NCI-H187 (cell line): Measurements from ENCODE around the gene CXCL16.

Experiments
- DNase-seq, 2 experiments: peaks; one replicate each; lab custom pipeline; 2025; lab: John Stamatoyannopoulos, UW

Gene CXCL16, protein sequence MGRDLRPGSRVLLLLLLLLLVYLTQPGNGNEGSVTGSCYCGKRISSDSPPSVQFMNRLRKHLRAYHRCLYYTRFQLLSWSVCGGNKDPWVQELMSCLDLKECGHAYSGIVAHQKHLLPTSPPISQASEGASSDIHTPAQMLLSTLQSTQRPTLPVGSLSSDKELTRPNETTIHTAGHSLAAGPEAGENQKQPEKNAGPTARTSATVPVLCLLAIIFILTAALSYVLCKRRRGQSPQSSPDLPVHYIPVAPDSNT

DNA sequence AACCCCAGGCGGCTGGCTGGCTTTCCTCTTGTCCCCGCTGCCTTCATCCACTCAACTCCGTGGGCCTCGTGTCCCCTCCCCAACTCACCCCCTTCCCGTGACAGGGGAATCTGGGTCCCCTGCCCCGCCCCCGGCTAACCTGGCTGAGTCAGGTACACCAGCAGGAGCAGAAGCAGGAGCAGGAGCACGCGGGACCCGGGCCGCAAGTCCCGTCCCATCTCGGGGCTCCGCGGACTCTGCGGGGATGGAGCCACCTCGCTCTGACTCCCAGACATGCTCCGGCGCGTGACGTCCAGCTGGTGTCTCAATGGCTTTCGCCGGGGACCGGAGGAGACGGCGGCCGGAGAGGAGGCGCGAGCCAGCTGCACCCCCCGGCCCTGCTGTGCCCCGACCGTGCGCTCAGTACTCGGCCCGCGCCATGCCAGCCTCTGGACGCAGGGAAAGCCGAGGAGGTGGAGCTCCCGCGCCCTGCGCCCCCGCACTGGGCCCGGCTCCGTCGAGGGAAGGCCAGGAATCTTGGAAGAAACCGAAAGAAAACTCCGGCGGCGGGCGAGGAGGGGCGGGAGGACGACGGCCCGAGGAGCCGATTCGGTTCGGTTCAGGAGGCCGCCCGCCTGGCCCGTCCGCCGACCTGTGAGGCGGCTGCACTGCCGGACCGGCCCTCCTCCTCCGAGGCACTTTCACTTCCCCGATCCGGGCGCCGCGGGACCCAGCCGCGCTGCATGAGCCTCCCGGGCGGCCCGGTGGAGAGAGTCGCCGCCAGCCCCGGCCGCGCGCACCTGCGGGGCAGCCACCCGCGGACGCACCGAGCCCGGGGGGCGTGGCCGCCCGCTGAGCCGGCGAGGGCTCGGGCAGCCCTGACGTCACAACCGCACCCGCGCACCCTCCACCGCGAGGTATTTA lies at the start of gene CXCL16, which contains the start of gene ZMYND15:
CXCL16 (minus strand) TSS at position 807 of the 903 bp plus-strand sequence; CDS start at position 218, 589 bp downstream.
ZMYND15 (plus strand) TSS at position 712 of the 903 bp plus-strand sequence. CDS start 716 bp downstream, outside the sequence.
- no peak for DNase-seq

GRCh38 chr17:4788807-4789700 lies 49.3 kb upstream of the CXCL16 start, which contains the start of gene GLTPD2:
Gene GLTPD2 (plus strand): TSS chr17:4788964. CDS start chr17:4789012, 48 bp downstream.
- no peak for DNase-seq

- DNase-seq, result no peak
Observed at GRCh38 chr17:4788159-4788806, 48.6 kb upstream of the CXCL16 start.

DNA sequence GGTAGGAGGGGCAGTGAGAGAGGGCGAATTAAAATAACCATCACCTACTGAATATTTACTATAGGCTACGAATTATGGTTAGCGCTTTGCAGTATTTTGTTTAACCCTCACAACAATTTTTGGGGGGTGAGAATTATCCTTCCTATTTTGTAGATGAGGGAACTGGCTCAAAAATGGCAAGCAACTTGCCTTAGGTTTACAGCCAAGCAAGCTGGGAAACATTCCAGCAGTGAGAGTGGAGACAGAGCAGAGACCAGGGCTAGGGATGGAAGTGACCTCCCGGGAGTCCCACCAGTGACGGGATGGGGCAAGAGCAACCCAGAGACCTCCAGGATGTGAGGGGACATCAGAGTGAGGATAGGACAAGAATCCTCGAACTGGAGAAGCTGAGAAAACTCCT lies 46.8 kb upstream of the CXCL16 start:
- DNase-seq, result no peak

- DNase-seq, result no peak
Observed at GRCh38 chr17:4786106-4786511, 46.4 kb upstream of the CXCL16 start, which contains the start of gene VMO1. Gene VMO1 (minus strand): TSS chr17:4786364. CDS start chr17:4786352, 12 bp downstream.

DNA sequence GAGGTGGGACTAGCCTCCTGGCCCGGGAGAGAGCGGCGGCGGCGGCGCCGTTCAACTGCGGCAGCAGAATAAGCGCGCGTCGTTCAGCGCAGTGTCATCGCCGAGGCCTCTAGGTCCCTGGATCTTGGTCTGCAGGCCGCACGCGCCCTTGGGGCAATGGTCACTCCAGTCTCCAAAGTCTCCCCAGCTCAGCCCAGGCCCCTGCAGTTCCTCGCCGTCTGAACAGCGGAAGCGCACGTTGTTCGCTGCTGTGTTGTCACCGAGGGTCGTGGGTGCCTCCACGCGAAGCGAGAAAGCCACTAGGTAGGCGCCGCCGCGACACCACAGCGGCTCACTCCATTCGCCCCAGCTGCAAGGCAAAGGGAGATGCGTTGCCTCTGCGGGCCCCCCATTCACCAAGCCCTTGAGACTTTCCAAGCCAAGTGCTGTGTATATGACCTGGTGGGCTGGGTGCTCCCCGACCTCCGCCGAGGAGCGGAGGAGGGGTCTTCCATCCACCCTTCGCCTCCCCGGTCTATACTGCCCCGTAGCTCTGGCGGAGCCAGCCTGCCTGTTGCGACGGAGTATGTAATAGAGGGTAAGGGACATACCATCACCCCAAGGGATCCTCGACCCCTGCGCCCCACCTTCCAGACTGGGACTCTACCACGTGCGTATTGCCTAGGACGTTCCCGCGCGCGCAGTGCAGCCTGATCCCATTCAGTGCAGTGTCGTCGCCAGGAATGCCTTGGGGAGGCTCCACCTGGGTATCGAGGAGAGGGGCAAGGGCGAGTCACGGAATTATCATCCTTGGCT lies 45.8 kb upstream of the CXCL16 start:
- DNase-seq, result no peak

- no peak for DNase-seq
Observed at GRCh38 chr17:4782652-4783051, 42.9 kb upstream of the CXCL16 start.

DNA sequence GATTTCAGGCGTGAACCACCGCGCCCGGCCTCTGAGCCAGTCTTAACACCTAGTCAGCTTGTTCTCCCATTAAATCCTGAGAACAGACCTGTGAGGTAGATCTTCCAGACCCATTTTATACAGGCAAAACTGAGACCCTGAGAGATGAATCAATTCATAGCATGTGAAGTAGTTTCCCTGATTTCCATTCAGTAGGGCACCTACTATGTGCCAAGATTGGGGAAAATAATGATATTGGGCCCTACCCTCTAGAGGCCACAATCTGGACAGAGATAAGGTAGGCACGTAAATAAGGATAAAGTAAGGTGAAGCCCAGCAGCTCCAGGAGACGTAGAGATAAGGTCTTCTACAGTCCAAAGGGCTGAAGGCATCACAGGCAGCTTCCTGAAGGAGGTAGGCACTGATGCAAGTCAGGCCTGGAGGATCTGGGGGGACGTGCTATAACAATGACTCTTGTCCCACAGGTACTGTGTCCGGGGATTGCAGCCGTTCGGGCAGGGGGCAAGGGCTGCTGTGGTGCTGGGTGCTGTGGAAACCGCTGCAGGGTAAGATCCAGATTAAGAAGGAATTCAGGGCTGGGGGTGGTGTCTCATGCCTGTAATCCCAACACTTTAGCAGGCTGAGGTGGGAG lies 40.7 kb upstream of the CXCL16 start:
- no peak for DNase-seq

GRCh38 chr17:4777969-4778760 lies 38.4 kb upstream of the CXCL16 start:
- DNase-seq, result no peak

DNA sequence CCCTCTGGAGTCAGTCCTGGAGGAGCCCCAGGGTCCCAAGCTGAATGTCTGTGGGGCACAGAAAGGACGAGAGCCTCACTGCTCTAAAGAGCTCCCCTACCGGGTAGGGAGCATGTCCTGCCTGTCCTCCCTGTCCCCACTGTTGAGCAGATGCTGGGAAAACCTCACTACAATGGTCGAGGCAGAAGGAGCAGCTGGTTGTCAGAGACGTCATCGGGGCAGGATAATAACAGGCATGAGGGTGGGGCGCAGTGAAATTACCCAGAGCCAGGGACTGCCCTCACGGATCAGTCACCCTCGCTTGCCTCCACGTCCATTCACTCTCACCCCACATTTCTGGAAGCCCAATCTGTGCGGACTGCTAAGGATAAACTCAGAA lies 32.5 kb upstream of the CXCL16 start:
- no peak for DNase-seq

GRCh38 chr17:4771519-4772234 lies 31.9 kb upstream of the CXCL16 start, which contains the start of gene TM4SF5:
Gene TM4SF5 (plus strand): TSS chr17:4771886. CDS start chr17:4771923, 37 bp downstream.
- no peak for DNase-seq

DNA sequence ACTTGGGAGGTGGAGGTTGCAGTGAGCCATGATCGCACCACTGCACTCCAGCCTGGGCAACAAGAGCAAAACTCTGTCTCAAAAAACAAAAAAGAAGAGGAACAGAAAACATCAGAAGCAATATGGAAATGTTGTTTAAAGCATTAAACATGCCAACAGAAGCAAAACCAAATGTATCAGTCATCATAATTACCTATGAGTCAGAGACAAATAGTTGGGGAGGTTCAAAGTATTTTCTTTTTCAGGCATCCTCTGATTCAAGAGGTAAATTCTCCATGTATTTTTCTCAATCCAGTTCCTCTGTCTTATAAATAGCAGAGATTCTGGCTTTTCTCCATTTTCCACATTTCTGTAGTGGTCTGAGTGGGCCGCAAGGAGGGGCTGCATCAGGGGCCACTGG lies 29.9 kb upstream of the CXCL16 start:
- DNase-seq, result no peak

DNA sequence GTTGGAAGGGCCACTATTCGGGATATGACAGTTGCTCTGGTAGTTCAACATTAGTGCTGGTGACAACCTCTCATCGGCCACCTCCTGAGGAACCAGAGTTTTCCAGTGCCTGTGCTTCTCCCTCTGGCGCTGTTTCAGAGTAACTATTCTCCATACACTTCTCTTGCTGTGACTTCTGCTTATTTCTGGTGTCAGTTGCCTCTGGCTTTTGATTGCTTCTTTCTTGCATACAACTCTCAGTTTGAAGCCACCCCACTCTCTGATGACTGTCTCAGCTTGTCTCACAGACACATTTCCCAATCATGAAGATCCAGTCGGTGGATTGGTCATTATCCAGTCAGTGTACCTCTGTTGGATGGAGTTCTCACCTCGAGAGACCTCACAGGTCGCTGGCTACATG lies 28.6 kb upstream of the CXCL16 start:
- DNase-seq, result no peak

DNA sequence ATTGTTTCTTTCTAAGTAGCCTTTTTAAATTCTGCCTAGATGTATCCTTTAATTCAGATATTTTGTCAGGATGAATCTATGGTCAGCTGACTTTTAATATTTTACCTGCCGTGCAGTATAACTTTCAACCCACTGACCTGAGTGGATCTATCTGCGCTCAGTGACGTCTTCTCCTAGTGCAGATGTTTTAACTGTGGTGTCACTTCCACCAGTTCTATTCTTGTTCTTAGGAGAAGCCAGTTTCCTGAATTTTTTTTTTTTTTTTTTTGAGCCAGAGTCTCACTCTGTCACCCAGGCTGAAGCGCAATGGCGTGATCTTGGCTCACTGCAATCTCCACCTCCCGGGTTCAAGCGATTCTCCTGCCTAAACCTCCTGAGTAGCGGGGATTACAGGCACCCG lies 27.0 kb upstream of the CXCL16 start:
- DNase-seq, result no peak

DNA sequence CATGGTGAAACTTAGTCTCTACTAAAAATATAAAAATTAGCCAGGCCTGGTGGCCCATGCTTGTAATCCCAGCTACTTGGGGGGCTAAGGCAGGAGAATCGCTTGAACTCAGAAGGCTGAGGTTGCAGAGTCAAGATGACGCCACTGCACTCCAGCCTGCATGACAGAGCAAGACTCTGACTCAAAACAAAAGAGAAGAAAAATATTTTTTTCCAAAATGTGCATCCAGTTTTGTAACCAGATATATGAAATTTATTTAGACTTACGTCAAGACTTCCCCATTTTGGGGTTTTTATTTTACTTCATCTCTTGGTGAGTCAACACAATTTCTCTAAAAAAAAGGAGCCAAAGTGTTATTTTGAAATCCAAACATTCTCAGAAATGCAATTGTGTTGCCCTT lies 26.5 kb upstream of the CXCL16 start:
- no peak for DNase-seq

GRCh38 chr17:4764595-4764994 lies 24.9 kb upstream of the CXCL16 start:
- no peak for DNase-seq

DNA sequence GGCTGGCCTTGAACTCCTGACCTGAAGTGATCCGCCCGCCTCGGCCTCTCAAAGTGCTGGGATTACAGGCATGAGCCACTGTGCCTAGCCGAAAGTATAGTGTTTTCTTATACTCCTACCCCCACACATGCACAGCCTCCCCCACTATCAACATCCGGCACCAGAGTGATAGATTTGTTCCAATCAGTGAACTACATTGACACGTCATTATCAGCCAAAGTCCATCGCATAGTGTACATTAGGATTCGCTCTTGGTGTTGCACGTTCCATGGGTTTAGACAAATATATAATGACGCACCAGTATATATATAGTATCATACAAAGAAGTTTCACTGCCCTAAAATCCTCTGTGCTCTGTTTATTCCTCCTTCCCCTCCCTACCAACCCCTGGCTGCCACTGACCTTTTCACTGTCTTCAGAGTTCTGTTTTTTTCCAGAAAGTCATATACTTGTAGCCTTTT lies 20.1 kb upstream of the CXCL16 start:
- no peak for DNase-seq

DNA sequence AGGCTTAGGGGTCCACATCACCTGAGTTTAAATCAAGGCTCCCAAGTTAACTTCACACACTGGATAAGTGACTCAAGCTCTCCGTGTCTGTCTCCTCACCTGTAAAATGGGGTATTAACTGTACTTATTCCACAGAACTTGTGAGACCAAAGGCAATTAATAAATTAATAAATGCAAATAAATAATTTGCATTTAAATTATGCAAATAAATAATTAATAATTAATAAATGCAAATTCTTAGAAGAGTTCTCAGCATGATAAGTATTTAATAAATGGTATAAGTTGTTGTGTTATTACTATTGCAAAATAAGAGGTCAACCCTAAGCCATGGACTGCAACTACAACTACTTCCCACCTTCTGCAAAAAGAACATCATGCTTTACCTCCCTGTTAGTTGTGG lies 13.7 kb upstream of the CXCL16 start:
- no peak for DNase-seq
